GM12878 (cell line): Measurements from ENCODE around the gene NT5E. TPM values are rescaled to one million over a fixed set of nuclear protein-coding genes. Genes with fewer than 3 reads are reported as not detected.

ENCODE experiments used
- BACH1 ChIP-seq: fragments of 450-650 bp; IDR thresholded peaks from 2 replicates; pipeline ENCODE4 v1.6.1; 2017; ENCODE audit warnings: mild to moderate bottlenecking, borderline replicate concordance
- CBX3 ChIP-seq: fragments of 200-600 bp; sonication (generic); IDR thresholded peaks from 2 replicates; pipeline ENCODE4 v1.6.1; 2016; ENCODE audit warnings: low read depth, borderline replicate concordance
- HSF1 ChIP-seq: fragments of 150-350 bp; IDR thresholded peaks from 2 replicates; pipeline ENCODE4 v1.6.1; 2014; ENCODE audit warnings: mild to moderate bottlenecking, low read depth, low read length
- IKZF2 ChIP-seq, 2 experiments: fragments of 450-650 bp; IDR thresholded peaks; 2 replicates each; pipeline ENCODE4 v1.6.1; 2017; ENCODE audit warnings: mild to moderate bottlenecking in 2 of 2, moderate library complexity in 2 of 2
- RB1 ChIP-seq: fragments of 450-650 bp; formaldehyde crosslinking; IDR thresholded peaks from 2 replicates; pipeline ENCODE4 v1.6.1; 2017; ENCODE audit warnings: mild to moderate bottlenecking, borderline replicate concordance
- WRNIP1 ChIP-seq: IDR thresholded peaks from 2 replicates; pipeline ENCODE4 v1.6.1; 2011; ENCODE audit warnings: low read depth, low read length, improper control_type of control experiment, borderline replicate concordance
- YBX1 ChIP-seq: fragments of 450-650 bp; IDR thresholded peaks from 2 replicates; pipeline ENCODE4 v1.6.1; 2016; ENCODE audit warnings: antibody characterized with exemption
- YY1 ChIP-seq: IDR thresholded peaks from 2 replicates; pipeline ENCODE4 v1.6.1; 2011; ENCODE audit warnings: low read depth, mild to moderate bottlenecking, low read length
- polyA plus RNA-seq, 11 experiments: library from polyadenylated mRNA; depleted of rRNA in 4 of 11; unstranded in 6 of 11; stranded (reverse) in 5 of 11; fragments of >200 nt; fragmentation: Nextera tagmentation in 4 of 11; fragmentation: Illumina TruSeq in 1 of 11; extraction: Ambion mirVana in 4 of 11; extraction: Trizol in 1 of 11; gene quantifications; 1 replicate in 1 of 11; 2 replicates in 10 of 11; pipeline versions ENCODE4 v1.2.1 to v1.2.3, GENCODE V29; 2011 to 2016; ENCODE audit warnings: inconsistent platforms in 2 of 11, missing spikeins in 2 of 11, low read depth in 1 of 11
- total RNA-seq, 4 experiments: library from RNA; depleted of rRNA in 3 of 4; stranded (reverse); fragments of >200 nt in 3 of 4; fragmentation: Illumina TruSeq in 1 of 4; extraction: Trizol in 1 of 4; gene quantifications; 2 replicates each; pipeline versions ENCODE4 v1.2.1 to v1.2.3, GENCODE V29; 2013 to 2021
- TF ChIP-seq, protein P1 (sequence below): fragments of 450-650 bp; IDR thresholded peaks from 2 replicates; pipeline ENCODE4 v1.6.1; 2017; ENCODE audit warnings: mild to moderate bottlenecking, low read depth, inconsistent platforms; ENCODE audit not compliant: poor library complexity, severe bottlenecking
- TF ChIP-seq, protein P2 (sequence below): IDR thresholded peaks from 2 replicates; pipeline ENCODE4 v1.6.1; 2012; ENCODE audit warnings: low read depth, low read length, improper control_type of control experiment

The NT5E gene
- total and polyA plus RNA-seq, 10 of the 15 experiments (the other 5 are each of a cell fraction or from before 2014, with no cell fraction given): 1.9 to 9.7 (median 7.3) TPM

GRCh38 chr6:85544776-85545175, 94.9 kb downstream of the NT5E start (continued):
- TF ChIP-seq, protein P1, sequence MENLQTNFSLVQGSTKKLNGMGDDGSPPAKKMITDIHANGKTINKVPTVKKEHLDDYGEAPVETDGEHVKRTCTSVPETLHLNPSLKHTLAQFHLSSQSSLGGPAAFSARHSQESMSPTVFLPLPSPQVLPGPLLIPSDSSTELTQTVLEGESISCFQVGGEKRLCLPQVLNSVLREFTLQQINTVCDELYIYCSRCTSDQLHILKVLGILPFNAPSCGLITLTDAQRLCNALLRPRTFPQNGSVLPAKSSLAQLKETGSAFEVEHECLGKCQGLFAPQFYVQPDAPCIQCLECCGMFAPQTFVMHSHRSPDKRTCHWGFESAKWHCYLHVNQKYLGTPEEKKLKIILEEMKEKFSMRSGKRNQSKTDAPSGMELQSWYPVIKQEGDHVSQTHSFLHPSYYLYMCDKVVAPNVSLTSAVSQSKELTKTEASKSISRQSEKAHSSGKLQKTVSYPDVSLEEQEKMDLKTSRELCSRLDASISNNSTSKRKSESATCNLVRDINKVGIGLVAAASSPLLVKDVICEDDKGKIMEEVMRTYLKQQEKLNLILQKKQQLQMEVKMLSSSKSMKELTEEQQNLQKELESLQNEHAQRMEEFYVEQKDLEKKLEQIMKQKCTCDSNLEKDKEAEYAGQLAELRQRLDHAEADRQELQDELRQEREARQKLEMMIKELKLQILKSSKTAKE: no peak
- TF ChIP-seq BACH1: no peak
- TF ChIP-seq, protein P2, sequence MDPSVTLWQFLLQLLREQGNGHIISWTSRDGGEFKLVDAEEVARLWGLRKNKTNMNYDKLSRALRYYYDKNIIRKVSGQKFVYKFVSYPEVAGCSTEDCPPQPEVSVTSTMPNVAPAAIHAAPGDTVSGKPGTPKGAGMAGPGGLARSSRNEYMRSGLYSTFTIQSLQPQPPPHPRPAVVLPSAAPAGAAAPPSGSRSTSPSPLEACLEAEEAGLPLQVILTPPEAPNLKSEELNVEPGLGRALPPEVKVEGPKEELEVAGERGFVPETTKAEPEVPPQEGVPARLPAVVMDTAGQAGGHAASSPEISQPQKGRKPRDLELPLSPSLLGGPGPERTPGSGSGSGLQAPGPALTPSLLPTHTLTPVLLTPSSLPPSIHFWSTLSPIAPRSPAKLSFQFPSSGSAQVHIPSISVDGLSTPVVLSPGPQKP: no peak
- TF ChIP-seq RB1: no peak
- TF ChIP-seq CBX3: no peak
- TF ChIP-seq HSF1: no peak
- TF ChIP-seq WRNIP1: no peak
- no peak for TF ChIP-seq IKZF2 (IDR thresholded peaks at IDR 0.05)
- no peak for TF ChIP-seq YY1
- no peak for TF ChIP-seq YBX1
- TF ChIP-seq, all 136 proteins: peak for 0

Other genes starting within 250 kb of the NT5E start
- gene SNX14, start 143.8 kb downstream of the NT5E start, total RNA-seq (2014; rRNA removed): 61.7 and 75.3 TPM in 2 replicates
- gene SNX14, start 143.8 kb downstream of the NT5E start, total RNA-seq (2014; rRNA removed; fragmentation: Illumina TruSeq; extraction: Trizol): 94.3 and 103 TPM in 2 replicates
- gene SNX14, start 143.8 kb downstream of the NT5E start, total RNA-seq (2021): 46.3 and 47.8 TPM in 2 replicates
- gene SNX14, start 143.8 kb downstream of the NT5E start, polyA plus RNA-seq (2011; rRNA removed): 122 and 221 TPM in 2 replicates
- gene SNX14, start 143.8 kb downstream of the NT5E start, polyA plus RNA-seq (2014; fragmentation: Illumina TruSeq; extraction: Trizol): 51.0 and 79.8 TPM in 2 replicates
- 10 to 100 TPM; 34.2 to 50.9 TPM for gene SNX14, start 143.8 kb downstream of the NT5E start, polyA plus RNA-seq (2014; fragmentation: Nextera tagmentation; extraction: Ambion mirVana)
- 38.9 and 42.8 TPM in 2 replicates for gene SNX14, start 143.8 kb downstream of the NT5E start, polyA plus RNA-seq (2014; rRNA removed)
- gene SNX14, start 143.8 kb downstream of the NT5E start, polyA plus RNA-seq (2016; fragmentation: Nextera tagmentation; extraction: Ambion mirVana): 10 to 100 TPM; 46.4 to 51.4 TPM
- gene SYNCRIP, start 192.8 kb downstream of the NT5E start, total RNA-seq (2014; rRNA removed): 77.6 and 89.3 TPM in 2 replicates
- 124 and 129 TPM in 2 replicates for gene SYNCRIP, start 192.8 kb downstream of the NT5E start, total RNA-seq (2014; rRNA removed; fragmentation: Illumina TruSeq; extraction: Trizol)
- 134 and 145 TPM in 2 replicates for gene SYNCRIP, start 192.8 kb downstream of the NT5E start, total RNA-seq (2021)
- 28.4 and 46.4 TPM in 2 replicates for gene SYNCRIP, start 192.8 kb downstream of the NT5E start, polyA plus RNA-seq (2011; rRNA removed)
- 255 and 332 TPM in 2 replicates for gene SYNCRIP, start 192.8 kb downstream of the NT5E start, polyA plus RNA-seq (2014; fragmentation: Illumina TruSeq; extraction: Trizol)
- gene SYNCRIP, start 192.8 kb downstream of the NT5E start, polyA plus RNA-seq (2014; fragmentation: Nextera tagmentation; extraction: Ambion mirVana): 100 to 1,000 TPM; 118 to 134 TPM
- gene SYNCRIP, start 192.8 kb downstream of the NT5E start, polyA plus RNA-seq (2014; rRNA removed): 60.6 and 64.8 TPM in 2 replicates
- gene SYNCRIP, start 192.8 kb downstream of the NT5E start, polyA plus RNA-seq (2016; fragmentation: Nextera tagmentation; extraction: Ambion mirVana): 100 to 1,000 TPM; 195 to 198 TPM